Stimulated activated CD8-positive, alpha-beta memory T cell treated with anti-CD3 and anti-CD28 coated beads, Interleukin-7, amount 100 ng/mL, for 1 hour (primary cell): ENCODE data around the gene STIM2.
"Not testable (repeated sequence)": the region's sequence is repeated elsewhere in the genome, so short reads cannot be mapped to it uniquely, and the experiment has no call there.

Experiments
- DNase-seq, 2 donors: peaks; one replicate each; pipeline ENCODE4 v3.0.0-alpha.2; 2020; ENCODE audit warnings: low read depth in 2 of 2

The STIM2 gene

DNA sequence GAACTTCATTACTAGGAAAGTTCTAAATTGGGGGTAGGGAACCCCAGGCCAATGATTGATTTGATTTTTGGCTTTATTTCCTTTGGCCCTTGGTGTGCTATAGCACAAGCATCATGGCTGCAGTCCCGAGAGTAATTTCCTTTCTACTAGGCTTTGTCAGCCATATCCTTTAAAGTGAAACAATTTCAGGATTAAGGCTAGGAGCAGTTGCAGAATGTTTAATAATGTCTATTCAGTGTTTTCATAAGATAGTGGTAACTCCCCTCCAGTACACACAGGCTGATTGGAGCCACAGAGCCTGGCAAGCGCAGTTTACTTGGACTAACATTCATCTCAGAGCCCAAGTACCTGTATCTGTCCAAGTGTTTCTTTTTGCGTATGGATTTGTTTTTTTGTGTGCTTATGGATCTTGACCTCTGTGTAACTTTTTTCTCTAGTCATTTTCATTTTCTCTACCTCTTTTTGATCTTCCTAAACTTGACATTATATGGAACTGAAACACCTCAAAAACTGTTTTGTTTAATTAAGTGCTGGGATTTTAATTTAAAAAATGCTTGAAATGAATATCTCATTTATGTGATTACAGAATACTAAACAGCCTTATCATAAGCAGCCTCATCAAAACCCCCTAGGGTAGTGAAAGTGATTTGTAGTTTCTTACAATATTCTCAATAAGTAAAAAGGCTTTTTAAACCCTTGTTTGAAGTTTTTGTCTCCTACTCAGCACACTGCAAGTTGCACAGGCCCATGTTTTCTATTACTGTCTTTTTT lies 7.5 kb downstream of the STIM2 start:
- no peak for DNase-seq

DNA sequence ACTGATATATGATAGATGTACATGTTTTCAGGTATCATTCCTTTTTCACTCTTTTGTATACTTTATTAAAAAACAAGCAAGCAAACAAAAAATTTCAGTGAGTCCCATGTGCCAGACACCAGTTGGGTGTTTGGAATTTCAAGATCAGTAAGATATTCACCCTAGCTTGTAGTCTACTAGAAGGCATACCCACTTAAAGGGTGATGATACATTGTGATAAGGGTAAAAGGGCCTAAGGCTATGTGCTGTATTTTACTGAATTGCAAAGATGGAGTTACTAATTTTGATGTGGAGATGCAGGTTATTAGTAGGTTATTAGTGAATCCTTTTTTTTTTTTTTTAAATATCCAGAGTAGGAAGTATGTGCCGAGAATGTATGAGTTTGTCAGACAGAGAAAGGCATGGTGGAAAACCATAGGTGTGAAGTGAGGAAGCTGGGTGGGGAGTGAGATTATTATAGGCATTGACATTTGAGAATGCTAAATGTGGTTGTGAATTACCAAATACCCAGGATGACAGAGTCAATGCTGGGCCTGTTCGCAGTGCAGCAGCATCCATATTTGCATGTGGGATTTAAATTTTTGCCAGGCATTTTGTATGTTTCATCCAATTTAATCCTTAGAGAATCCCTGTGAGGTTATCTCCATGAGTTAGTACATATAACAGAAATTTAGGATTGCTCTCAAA lies 10.1 kb downstream of the STIM2 start:
- DNase-seq = no peak

DNA sequence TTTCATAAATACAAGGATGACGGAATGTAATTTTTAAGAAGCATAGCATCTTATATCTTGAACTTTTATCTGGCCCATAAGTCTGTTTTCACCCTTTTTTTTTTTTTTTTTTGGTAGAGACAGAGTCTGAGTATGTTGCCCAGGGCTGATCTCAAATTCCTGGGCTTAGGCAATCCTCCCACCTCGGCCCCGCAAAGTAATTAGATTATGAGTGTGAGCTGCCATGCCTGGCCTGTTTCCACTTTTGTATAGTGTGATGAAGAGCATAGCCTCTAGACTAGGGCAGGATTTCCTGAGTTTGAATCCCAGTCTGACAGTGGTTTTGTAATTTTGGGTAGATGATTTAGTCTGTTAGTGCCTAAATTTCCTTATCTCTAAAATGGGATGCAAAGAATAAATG lies 11.0 kb downstream of the STIM2 start:
- no peak for DNase-seq

DNA sequence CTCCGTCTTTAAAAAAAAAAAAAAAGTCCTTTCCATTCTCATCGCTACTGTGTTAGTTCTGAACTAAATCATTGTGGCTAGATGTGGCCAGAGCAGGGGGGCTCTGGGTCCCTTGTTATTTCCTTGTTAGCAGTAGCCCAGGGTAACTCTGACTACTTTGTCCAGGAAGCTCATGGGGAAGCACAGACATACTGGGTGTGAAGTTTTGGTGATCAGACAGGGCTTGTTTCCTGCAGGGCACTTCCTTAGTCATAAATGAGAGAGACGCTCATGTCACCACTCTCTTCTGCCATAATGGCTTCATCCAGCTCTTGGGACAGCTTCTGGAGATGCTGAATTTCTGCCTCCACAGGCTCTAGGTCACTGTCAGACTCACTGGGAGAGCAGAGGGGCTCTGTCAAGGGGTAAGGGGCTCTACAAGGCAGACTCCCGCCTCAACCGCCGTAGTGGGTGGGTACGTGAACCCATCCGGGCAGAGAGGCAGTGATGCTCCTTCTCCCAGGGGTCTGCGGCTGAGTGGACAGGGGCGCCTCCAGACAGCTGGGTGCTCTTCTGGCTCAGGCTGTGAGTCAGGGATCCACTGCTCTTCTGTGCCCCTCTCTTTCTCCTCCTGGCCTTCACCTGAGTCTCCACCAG lies 12.9 kb downstream of the STIM2 start:
- DNase-seq = peak; percentile 21 to 28

DNA sequence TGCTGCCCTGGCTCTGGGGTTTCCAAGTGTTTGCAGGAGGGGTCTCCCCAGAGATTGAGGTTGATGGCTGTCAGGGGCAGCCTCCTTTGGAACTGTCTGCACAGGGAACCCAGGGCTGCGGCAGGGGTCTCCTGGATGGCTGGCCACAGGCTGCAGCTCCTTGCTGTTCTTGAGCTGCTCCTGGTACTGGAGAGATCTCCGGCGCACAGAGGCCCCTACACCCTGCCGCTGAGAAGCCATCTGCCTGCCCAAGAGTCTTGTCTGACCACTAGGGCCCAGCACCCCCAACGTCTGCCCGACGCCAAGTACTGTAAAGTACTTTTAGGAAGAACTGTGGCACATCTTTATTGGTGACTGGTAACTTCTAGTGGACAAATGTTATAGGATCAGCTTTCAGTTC lies 13.5 kb downstream of the STIM2 start:
- no peak for DNase-seq

DNA sequence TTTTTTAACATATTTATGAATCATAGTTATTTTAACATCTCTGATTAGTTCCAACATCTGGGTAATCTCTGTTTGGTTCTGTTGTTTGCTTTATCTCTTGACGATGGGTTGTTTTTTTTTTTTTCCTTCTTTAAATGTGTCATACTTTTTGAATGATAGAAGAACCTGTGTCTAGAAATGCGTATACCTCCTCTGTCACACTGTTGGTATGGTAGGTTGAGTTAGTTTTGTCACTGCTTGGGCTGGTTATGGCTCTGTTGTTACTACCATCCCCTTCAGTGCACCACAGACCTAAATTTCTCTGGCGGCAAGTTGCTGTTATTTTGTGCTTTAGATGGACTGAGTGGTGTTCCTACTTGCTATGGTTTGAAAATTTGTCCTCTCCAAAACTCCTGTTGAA lies 16.8 kb downstream of the STIM2 start:
- no peak for DNase-seq

DNA sequence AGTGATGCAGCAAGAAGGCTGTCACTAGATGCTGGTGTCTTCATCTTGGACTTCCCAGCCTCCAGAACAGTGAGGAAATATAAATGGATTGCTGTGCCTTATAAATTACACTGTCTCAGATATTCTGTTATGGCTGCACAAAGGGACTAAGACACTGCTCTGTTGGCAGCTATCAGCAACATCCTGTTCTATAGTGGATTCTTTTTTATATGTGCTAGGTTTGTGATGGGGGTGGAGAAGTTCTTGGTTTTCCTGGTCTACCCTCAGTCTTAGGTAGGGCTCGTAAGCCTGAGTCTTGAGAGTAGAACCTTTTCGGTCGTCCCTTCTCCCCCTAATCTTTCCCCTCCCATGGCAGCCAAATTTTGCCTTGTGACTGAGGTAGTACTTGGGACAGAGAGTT lies 17.3 kb downstream of the STIM2 start:
- no peak for DNase-seq

DNA sequence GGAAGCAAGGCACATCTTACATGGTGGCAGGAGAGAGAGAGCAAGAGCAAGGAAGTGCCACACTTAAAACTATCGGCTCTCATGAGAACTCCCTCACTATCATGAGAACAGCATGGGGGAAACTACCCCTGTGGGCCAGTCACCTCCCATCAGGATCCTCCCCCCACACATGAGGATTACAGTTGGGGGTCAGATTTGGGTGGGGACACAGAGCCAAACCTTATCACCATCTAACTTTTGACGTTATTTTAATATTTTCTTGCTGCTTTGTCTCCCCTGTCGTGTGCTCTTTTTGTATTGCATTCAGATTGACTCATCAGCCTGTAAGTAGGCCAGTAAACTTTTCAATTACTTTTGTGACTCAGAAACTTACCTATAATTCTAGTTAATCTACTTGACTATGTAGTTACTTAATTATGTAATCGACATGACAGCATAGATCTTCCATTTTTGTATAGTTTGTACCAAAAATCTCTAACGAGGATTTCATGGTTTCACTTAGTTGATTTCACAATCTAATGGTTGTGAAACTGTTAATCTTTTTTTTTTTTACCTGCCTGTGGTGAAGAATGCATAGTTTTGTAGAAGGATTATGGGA lies 18.3 kb downstream of the STIM2 start:
- no peak for DNase-seq

DNA sequence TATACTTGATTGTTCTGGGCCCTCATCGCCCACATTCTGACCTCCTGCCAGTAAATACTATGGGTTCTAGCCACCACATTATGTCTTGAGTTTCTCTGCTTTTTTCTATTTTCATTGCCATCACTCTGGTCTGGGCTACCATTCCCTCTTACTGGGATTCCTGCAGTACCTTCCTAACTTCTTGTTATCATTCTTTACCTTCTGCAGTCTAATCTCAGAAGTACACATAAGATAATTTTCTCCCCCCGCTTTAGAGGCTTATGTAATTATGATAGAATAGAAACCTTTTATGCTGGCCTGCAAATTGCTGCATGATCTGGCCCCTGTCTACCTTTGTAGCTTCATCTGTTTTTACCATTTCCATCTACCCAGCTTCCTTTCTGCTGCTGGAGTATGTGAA lies 19.2 kb downstream of the STIM2 start:
- DNase-seq = no peak

DNA sequence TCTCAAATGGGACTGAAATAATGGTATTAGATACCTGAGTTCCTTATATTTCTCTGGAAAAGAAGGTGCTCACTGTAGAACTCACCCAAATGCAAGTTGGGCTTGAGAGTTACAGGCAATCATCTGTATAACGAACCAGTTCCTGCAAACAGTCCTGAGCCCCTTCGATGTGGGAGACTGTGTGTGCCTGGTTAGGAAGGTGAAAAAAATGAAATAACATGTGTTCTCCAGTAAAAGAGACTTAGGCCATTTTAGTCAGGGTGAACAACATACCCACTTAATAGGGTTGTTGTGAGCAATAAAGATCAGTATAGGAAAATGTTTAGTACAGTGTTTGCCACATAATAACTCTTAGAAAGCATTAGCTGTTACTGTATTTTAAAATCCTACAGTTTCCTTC lies 23.4 kb downstream of the STIM2 start:
- no peak for DNase-seq

DNA sequence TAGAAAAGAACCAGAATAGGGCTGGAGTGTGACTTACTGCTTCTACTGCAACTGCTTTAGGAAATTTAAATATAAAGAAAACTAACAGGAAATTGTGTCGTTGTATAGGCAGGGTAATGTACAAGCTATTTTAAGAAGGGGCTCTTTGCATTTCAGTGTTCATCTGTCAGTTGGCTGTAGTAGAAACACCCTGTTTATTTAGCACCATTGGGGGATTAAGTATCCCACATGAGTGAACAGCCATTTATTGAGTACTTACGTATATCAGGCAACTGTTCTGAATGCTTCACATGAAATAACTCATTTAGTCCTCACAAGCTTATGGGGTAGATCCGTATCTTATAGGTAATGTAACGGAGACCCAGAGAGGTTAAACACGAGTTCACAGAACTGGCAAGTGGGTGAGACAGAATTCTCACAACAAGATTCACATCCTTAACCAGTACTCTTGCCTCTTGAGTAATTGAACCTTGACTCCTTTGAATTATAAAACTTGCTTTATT lies 23.9 kb downstream of the STIM2 start:
- DNase-seq = no peak

DNA sequence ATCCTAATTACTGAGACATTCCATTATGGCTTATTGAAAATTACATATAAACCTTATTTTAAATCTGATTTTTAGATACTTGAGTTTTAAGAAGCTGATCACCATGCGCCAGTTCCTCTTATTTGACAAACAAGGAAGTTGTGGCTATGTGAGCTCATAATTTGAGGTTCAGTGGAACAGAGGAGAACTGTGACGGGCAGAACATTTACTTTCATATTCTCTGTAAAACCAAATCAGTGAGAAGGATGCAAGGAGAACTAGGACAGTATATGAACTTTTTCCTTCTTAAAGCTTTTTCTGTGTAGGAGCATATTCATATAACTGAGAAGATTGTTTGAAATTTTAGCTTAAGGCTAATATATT lies 25.3 kb downstream of the STIM2 start:
- no peak for DNase-seq

DNA sequence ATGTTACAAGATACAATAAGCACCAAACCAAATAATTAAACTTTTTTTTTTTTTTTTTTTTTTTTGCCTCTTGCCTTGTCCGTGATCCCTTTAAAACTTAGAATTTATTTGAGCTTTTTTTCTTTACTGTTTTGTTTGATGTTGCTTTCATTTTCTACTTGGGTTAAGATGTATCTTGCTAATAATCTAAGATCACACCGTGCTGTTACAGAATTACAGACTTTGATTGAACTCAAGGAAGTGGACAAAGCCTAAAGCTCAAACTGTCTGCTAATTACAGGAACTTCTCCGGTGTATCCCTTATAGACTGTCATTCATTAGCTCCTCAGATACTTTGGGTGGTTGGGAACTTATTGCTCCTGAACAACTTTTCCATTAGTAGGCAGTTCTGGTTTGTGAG lies 26.5 kb downstream of the STIM2 start:
- no peak for DNase-seq

DNA sequence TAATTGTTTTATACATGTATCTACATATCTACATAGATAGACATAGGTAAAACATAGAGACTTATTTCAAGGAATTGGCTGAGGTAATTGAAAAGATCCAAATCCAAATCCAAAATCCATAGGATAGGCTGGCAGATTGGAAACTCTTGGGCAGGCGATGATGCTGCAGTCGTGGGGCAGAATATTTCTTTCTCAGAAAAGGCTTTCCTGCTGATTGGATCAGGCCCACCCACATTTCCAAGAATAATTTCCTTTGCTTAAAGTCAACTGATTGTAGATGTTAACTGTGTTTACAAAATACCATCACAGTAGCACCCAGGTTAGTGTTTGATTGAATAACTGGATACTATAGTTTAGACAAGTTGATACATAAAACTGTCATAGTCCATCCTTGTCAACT lies 27.2 kb downstream of the STIM2 start:
- no peak for DNase-seq

DNA sequence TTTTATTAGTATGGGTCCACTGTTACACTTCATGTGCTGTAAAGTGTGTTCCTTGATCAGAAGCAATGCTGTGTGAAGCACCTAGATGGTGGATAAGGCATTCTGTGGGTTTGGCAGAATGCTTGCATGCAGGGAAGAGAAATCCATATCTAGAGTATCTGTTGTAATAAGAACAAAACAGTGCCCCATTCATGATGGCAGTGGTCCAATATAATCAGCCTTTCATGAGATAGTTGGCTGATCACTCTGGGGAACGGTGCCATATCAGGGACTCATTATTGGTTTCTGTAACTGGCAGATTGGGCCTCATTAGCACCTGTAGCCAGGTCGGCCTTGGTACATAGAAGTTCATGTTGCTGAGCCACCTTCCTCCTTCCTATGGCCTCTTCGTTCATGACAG lies 28.7 kb downstream of the STIM2 start:
- no peak for DNase-seq

DNA sequence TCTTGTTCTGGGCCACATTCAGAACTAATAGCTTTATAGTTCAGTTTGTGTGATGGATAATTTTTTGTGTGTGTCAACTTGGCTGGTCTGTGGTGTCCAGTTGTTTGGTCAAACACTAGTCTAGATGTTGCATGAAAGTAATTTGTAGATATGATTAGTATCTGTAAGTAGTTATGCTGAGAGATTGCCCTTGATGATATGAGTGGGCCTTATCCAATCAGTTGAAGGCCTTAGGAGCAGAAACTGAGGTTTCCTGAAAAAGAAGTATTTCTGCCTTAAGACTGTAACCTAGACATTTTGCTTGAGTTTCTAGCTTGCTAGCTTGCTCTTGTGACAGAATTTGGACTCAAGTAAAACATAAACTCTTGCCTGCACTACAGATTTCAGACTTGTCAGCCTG lies 30.4 kb downstream of the STIM2 start:
- no peak for DNase-seq

DNA sequence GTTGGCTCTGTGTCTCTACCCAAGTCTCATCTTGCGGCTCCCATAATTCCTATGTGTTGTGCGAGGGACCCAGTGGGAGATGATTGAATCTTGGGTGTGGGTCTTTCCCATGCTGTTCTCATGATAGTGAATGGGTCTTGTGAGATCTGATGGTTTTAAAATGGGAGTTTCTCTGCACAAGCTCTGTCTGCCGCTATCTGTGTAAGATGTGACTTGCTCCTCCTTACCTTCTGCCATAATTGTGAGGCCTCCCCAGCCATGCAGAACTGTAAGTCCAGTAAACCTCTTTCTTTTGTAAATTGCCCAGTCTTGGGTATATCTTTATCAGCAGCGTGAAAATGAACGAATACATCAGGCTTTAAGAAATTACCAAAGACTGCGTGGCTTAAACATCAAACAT lies 31.2 kb downstream of the STIM2 start:
- no peak for DNase-seq

DNA sequence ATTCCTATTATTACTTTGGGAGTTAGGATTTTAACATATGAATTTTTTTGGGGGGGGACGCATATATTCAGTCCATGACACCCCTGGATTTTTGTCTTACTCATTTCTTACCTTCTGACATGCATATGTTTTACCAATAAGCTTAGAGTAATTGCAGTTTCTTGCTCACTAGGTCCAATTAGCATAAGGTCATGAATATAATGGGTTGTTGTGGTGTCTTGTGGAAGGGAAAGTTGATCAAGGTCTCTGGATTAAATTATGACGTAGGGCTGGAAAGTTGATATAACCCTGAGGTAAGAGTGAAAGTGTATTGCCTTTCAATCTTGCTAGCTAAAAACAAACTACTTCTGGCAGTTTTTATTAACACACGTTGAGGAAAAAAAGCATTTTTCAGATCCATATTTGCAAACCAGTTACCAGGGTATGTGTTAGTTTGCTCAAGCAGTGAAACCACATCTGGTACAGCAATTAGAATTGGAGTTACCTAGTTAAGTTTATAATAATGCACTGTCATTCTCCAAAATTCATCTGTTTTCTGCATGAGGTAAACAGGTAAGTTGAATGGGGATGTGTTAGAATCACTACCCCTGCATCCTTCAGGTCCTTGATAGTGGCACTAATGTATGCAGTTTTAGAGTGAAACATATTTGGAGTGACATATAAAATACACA lies 32.0 kb downstream of the STIM2 start:
- no peak for DNase-seq

DNA sequence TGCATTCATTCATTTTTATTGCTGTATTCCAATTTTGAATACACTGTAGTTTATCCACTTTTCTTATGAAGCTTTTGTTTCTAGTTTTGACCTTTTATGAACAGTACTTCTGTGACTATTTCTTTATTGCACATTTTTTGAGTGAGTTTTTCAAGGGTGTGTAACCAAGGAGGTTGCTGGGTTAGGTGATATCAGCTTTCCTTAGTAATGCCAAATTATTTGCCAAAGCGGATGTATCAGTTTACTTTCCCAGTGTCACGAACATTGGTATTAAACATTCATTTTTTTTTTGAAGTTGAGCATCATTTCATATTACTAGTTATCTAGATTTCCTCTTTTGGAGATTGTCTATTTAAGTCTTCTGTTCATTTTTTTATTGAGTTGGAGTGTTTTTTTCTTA lies 32.9 kb downstream of the STIM2 start:
- no peak for DNase-seq

DNA sequence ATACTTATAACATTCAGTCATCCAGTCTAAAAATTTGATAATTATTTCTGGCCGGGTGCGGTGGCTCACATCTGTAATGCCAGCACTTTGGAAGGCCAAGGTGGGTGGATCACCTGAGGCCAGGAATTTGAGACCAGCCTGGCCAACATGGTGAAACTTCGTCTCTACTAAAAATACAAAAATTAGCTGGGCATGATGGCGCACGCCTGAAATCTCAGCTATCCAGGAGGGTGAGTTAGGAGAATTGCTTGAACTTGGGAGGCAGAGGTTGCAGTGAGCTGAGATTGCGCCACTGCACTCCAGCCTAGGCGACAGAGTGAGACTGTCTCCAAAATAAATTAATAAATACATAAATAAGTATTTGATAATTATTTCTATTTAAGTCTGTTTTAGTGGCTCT lies 34.2 kb downstream of the STIM2 start:
- not testable (repeated sequence) for DNase-seq

DNA sequence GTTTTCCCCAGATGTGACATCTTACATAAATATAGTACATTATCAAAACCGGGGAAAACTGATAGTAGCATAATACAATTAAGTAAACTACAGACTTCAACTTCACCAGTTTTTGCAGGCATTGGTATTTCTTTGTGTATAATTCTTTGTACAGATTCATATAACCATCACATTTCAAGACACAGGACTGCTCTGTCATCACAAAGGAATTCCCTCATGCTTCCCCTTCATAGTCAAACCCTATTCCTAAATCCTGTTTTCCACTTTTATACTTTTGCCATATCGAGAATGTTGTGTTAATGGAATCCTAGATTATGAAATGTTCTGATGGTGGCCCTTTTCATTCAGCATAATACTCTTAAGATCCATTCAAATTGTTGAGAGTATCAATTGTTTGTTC lies 36.0 kb downstream of the STIM2 start:
- DNase-seq = no peak

DNA sequence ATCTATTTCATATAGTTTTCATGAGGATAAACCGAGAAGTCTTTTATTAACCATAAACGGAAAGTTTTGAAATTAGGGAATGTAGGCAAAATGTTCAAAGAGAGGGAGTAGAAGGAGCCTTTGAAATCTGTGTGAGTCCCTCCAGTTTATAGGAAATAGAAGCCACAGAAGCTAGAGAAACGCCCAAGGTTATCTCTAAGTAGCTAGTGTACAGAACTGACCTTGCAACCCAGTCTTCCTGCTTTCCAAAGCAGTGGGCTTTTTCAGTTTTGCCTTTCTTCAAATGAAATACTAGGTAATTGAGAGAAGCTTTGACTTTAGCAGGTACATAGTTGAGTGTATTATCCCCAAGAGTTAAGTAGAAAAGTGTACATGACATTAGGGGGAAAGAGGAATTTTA lies 39.4 kb downstream of the STIM2 start:
- DNase-seq = no peak
